Measurements from ENCODE around the gene ZNRF2. TPM values are rescaled to one million over a fixed set of nuclear protein-coding genes. Genes with fewer than 3 reads are reported as not detected.
"Not testable (repeated sequence)": the region's sequence is repeated elsewhere in the genome, so short reads cannot be mapped to it uniquely, and the experiment has no call there.

Gene ZNRF2
- polyA plus RNA-seq, 1 experiment: 1.6 TPM

GRCh38 chr7:30292416-30293038 is 8.1 kb downstream of the ZNRF2 start:
- H3K27me3 ChIP-seq (ENCODE audit: control insufficient read depth, insufficient read depth, low read length); H3K4me3 ChIP-seq (ENCODE audit: low read depth, low read length); DNase-seq (ENCODE audit: low read depth); CTCF ChIA-PET; H3K36me3 ChIP-seq (ENCODE audit: control insufficient read depth, insufficient read depth, low read length); POLR2A ChIA-PET: not testable (repeated sequence)

GRCh38 chr7:30296304-30296703 is 11.9 kb downstream of the ZNRF2 start:
- not testable (repeated sequence) for DNase-seq (ENCODE audit: low read depth)

GRCh38 chr7:30297499-30297898 is 13.1 kb downstream of the ZNRF2 start:
- H3K36me3 ChIP-seq (ENCODE audit: control insufficient read depth, insufficient read depth, low read length); POLR2A ChIA-PET; CTCF ChIA-PET; DNase-seq (ENCODE audit: low read depth); H3K4me3 ChIP-seq (ENCODE audit: low read depth, low read length); H3K27me3 ChIP-seq (ENCODE audit: control insufficient read depth, insufficient read depth, low read length): not testable (repeated sequence)

More at GRCh38 chr7:30296304-30296703, 11.9 kb downstream of the ZNRF2 start:
- CTCF ChIA-PET; POLR2A ChIA-PET; H3K27me3 ChIP-seq (ENCODE audit: control insufficient read depth, insufficient read depth, low read length); H3K4me3 ChIP-seq (ENCODE audit: low read depth, low read length); H3K36me3 ChIP-seq (ENCODE audit: control insufficient read depth, insufficient read depth, low read length): not testable (repeated sequence)

- H3K4me3 ChIP-seq (ENCODE audit: low read depth, low read length); CTCF ChIA-PET; DNase-seq (ENCODE audit: low read depth); POLR2A ChIA-PET; H3K36me3 ChIP-seq (ENCODE audit: control insufficient read depth, insufficient read depth, low read length); H3K27me3 ChIP-seq (ENCODE audit: control insufficient read depth, insufficient read depth, low read length): not testable (repeated sequence)
Measured at GRCh38 chr7:30298409-30298808, 14.0 kb downstream of the ZNRF2 start.

GRCh38 chr7:30301751-30302150 is 17.4 kb downstream of the ZNRF2 start:
- TF ChIP-seq CTCF (IDR thresholded peaks at IDR 0.05; ENCODE audit: insufficient read depth, low read depth, low read length): no peak
- ChIA-PET CTCF (interaction anchor here (1.3 kb wide), 1 partner anchor 262 kb away, joined by 3 read pairs; no protein-coding TSS in a partner anchor), POLR2A (no interaction called here)
- no peaks in the 10 kb centered on the region for H3K27me3 ChIP-seq (ENCODE audit: control insufficient read depth, insufficient read depth, low read length)
- no peaks in the 10 kb centered on the region for H3K36me3 ChIP-seq (ENCODE audit: control insufficient read depth, insufficient read depth, low read length)
- DNase-seq (ENCODE audit: low read depth): no peak
- H3K4me3 ChIP-seq (ENCODE audit: low read depth, low read length): no peak overlapping the region

- ChIA-PET CTCF (interaction anchor here (0.7 kb wide), 1 partner anchor 9 kb away, joined by 3 read pairs; no protein-coding TSS in a partner anchor), POLR2A (no interaction called here)
- no peak for DNase-seq (ENCODE audit: low read depth)
- Histone ChIP-seq H3K4me3 (ENCODE audit: low read depth, low read length) (no peak overlapping the region), H3K36me3 (ENCODE audit: control insufficient read depth, insufficient read depth, low read length) (no peaks in the 10 kb centered on the region), H3K27me3 (ENCODE audit: control insufficient read depth, insufficient read depth, low read length) (no peaks in the 10 kb centered on the region)
- no peak for TF ChIP-seq CTCF (IDR thresholded peaks at IDR 0.05; ENCODE audit: insufficient read depth, low read depth, low read length)
Measured at GRCh38 chr7:30302656-30303311, 18.4 kb downstream of the ZNRF2 start.

GRCh38 chr7:30303312-30304039 is 19.1 kb downstream of the ZNRF2 start:
- no peak for TF ChIP-seq CTCF (IDR thresholded peaks at IDR 0.05; ENCODE audit: insufficient read depth, low read depth, low read length)
- POLR2A ChIA-PET: no interaction called here
- Histone ChIP-seq H3K4me3 (ENCODE audit: low read depth, low read length) (no peak overlapping the region), H3K27me3 (ENCODE audit: control insufficient read depth, insufficient read depth, low read length) (no peaks in the 10 kb centered on the region), H3K36me3 (ENCODE audit: control insufficient read depth, insufficient read depth, low read length) (no peaks in the 10 kb centered on the region)
- CTCF ChIA-PET: interaction anchor here (0.7 kb wide), 1 partner anchor 9 kb away, joined by 3 read pairs; no protein-coding TSS in a partner anchor
- no peak for DNase-seq (ENCODE audit: low read depth)
